GM23338 (cell line): ENCODE data around the gene PGAM1. TPM values are rescaled to one million over a fixed set of nuclear protein-coding genes. Genes with fewer than 3 reads are reported as not detected.
"Not testable (repeated sequence)": the region's sequence is repeated elsewhere in the genome, so short reads cannot be mapped to it uniquely, and the experiment has no call there.

Experiments
- ATAC-seq: fragments of 200-7000 bp; cut with Tn5 transposase; 3 replicates; pipeline ENCODE4 v1.9.1; 2020
- DNase-seq: peaks from one replicate; pipeline ENCODE4 v3.0.0-alpha.2; 2015; ENCODE audit warnings: low spot score
- H2AFZ ChIP-seq: fragments of 200-600 bp; sonication (generic); 2 replicates; pipeline ENCODE4 v1.8.0; 2016; ENCODE audit warnings: antibody characterized with exemption, mild to moderate bottlenecking, moderate library complexity
- H3F3A ChIP-seq: fragments of 200-600 bp; sonication (generic); replicated peaks from 2 replicates; pipeline ENCODE4 v1.8.0; 2017; ENCODE audit warnings: antibody characterized with exemption, mixed run types, low read depth
- H3K27ac ChIP-seq: fragments of 200-600 bp; sonication (generic); 2 replicates; pipeline ENCODE4 v1.6.1; 2016; ENCODE audit warnings: low read depth
- H3K27me3 ChIP-seq: fragments of 200-600 bp; sonication (generic); 2 replicates; pipeline ENCODE4 v1.8.0; 2016; ENCODE audit warnings: mild to moderate bottlenecking, mixed run types, moderate library complexity; ENCODE audit not compliant: insufficient read depth
- H3K36me3 ChIP-seq: fragments of 200-600 bp; sonication (generic); 2 replicates; pipeline ENCODE4 v1.8.0; 2016; ENCODE audit warnings: mild to moderate bottlenecking; ENCODE audit not compliant: insufficient read depth
- H3K4me1 ChIP-seq: fragments of 200-600 bp; sonication (generic); 2 replicates; pipeline ENCODE4 v1.8.0; 2016; ENCODE audit warnings: mild to moderate bottlenecking, moderate library complexity; ENCODE audit not compliant: insufficient read depth
- H3K4me2 ChIP-seq: fragments of 200-600 bp; sonication (generic); 2 replicates; pipeline ENCODE4 v1.7.1; 2017; ENCODE audit warnings: mixed run types
- H3K4me3 ChIP-seq: fragments of 200-600 bp; sonication (generic); 2 replicates; pipeline ENCODE4 v1.6.1; 2016; ENCODE audit warnings: mixed run types
- H3K79me2 ChIP-seq: fragments of 200-600 bp; sonication (generic); replicated peaks from 2 replicates; pipeline ENCODE4 v1.8.0; 2017; ENCODE audit warnings: mild to moderate bottlenecking; ENCODE audit not compliant: insufficient read depth
- H3K9me2 ChIP-seq: fragments of 200-600 bp; sonication (generic); 2 replicates; pipeline ENCODE4 v1.8.0; 2017; ENCODE audit not compliant: insufficient read depth
- H4K20me1 ChIP-seq: fragments of 200-600 bp; sonication (generic); replicated peaks from 2 replicates; pipeline ENCODE4 v1.8.0; 2017; ENCODE audit warnings: mild to moderate bottlenecking; ENCODE audit not compliant: insufficient read depth
- H3K27ac Mint-ChIP-seq: 2 replicates; pipeline ENCODE4 v1.8.0; 2020; ENCODE audit warnings: inconsistent platforms, mild to moderate bottlenecking, moderate library complexity, mixed read lengths
- H3K27me3 Mint-ChIP-seq: 3 replicates; pipeline ENCODE4 v1.8.0; 2022; ENCODE audit warnings: low read depth, mild to moderate bottlenecking, moderate library complexity, mixed read lengths, inconsistent platforms; ENCODE audit not compliant: insufficient read depth, poor library complexity
- H3K36me3 Mint-ChIP-seq: 3 replicates; pipeline ENCODE4 v1.8.0; 2021; ENCODE audit warnings: low read depth, mild to moderate bottlenecking, inconsistent platforms, moderate library complexity, mixed read lengths
- H3K4me1 Mint-ChIP-seq: 3 replicates; pipeline ENCODE4 v1.8.0; 2020; ENCODE audit warnings: mild to moderate bottlenecking, inconsistent platforms, mixed read lengths
- H3K4me3 Mint-ChIP-seq: 3 replicates; pipeline ENCODE4 v1.8.0; 2021; ENCODE audit warnings: moderate library complexity, mild to moderate bottlenecking, inconsistent platforms, mixed read lengths
- H3K9me3 Mint-ChIP-seq: 3 replicates; pipeline ENCODE4 v1.8.0; 2020; ENCODE audit warnings: moderate library complexity, mild to moderate bottlenecking, inconsistent platforms, mixed read lengths
- CTCF ChIP-seq, 2 experiments: fragments of 200-600 bp in 1 of 2; sonication (generic) in 1 of 2; conservative IDR thresholded peaks; 2 replicates each; pipeline versions ENCODE4 v1.5.1 to v1.6.1; 2016 to 2017; ENCODE audit warnings: antibody characterized with exemption in 2 of 2, low read depth in 2 of 2, mild to moderate bottlenecking in 2 of 2, moderate library complexity in 1 of 2
- REST ChIP-seq: IDR thresholded peaks from one replicate; pipeline ENCODE4 v1.6.1; 2018; ENCODE audit warnings: antibody characterized with exemption; ENCODE audit not compliant: unreplicated experiment
- ZNF114 ChIP-seq: fragments of 250-450 bp; sonication (Bioruptor Pico); IDR thresholded peaks from 2 replicates; pipeline ENCODE4 v1.5.0; 2020; ENCODE audit warnings: mild to moderate bottlenecking, moderate library complexity
- polyA plus RNA-seq: library from polyadenylated mRNA; unstranded; fragments of >200 nt; fragmentation: Nextera tagmentation; extraction: Ambion mirVana; gene quantifications from 2 replicates; pipeline ENCODE4 v1.2.1, GENCODE V29; 2016
- total RNA-seq: library from RNA; depleted of rRNA; stranded (reverse); fragments of >200 nt; shearing (Covaris generic); gene quantifications from 2 replicates; pipeline ENCODE4 v1.2.3, GENCODE V29; 2014

The PGAM1 gene
- total and polyA plus RNA-seq, 2 experiments from 2014 or later = 497 to 930 TPM

- ATAC-seq (no peak), DNase-seq (no peak)
- Histone ChIP-seq H3K4me2 (no peak overlapping the region), H3K9me2 (no peaks in the 10 kb centered on the region), H3F3A (peaks cover 13% of the 10 kb centered on the region; the same call in 1 of the 2 replicates), H3K4me3 (no peak overlapping the region), H3K27me3 (no peaks in the 10 kb centered on the region), H3K79me2 (no peaks in the 10 kb centered on the region), H3K36me3 (no peaks in the 10 kb centered on the region), H2AFZ (no peak overlapping the region), H3K27ac (no peak overlapping the region), H4K20me1 (no peaks in the 10 kb centered on the region), H3K4me1 (no peaks in the 10 kb centered on the region; the same call in 1 of the 2 replicates)
- Mint-ChIP-seq H3K36me3 (no peaks in the 10 kb centered on the region), H3K27me3 (peaks cover 3% of the 10 kb centered on the region), H3K4me3 (no peak overlapping the region), H3K9me3 (no peaks in the 10 kb centered on the region), H3K27ac (no peak overlapping the region), H3K4me1 (no peaks in the 10 kb centered on the region; the same call in 2 of the 3 replicates)
- TF ChIP-seq CTCF (conservative IDR thresholded peaks at IDR 0.05; ENCODE audit: low read depth in 2 of 2) (no peak), ZNF114 (CRISPR knock-in tag) (no peak)
These were observed 19.9 kb upstream of the PGAM1 start for GRCh38 chr10:97406064-97406463.

DNA sequence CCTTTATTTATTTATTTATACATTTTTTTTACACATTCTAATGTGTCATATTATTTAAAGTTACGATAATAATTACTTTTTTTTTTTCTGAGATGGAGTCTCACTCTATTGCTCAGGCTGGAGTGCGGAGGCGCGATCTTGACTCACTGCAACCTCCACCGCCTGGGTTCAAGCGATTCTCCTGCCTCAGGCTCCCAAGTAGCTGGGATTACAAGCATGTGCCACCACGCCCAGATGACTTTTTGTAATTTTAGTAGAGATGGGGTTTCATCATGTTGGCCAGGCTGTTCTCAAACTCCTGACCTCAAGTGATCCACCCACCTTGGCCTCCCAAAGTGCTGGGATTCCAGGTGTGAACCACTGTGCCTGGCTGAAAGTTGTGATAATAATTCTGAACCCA lies 19.5 kb upstream of the PGAM1 start:
- H4K20me1 ChIP-seq, H3K4me1 Mint-ChIP-seq, ATAC-seq, H3K27me3 Mint-ChIP-seq, H3K4me3 Mint-ChIP-seq, H3K4me1 ChIP-seq, H3K9me2 ChIP-seq, H3K4me2 ChIP-seq, H3K79me2 ChIP-seq, H3K27ac ChIP-seq, DNase-seq, H3K27me3 ChIP-seq, H3K9me3 Mint-ChIP-seq, H3K36me3 Mint-ChIP-seq, H3K4me3 ChIP-seq, H3K27ac Mint-ChIP-seq, H3K36me3 ChIP-seq: not testable (repeated sequence)
- Histone ChIP-seq H3F3A (peaks cover 13% of the 10 kb centered on the region; the same call in 1 of the 2 replicates), H2AFZ (peak overlapping the region; percentile 74; the same call in 1 of the 2 replicates)

DNA sequence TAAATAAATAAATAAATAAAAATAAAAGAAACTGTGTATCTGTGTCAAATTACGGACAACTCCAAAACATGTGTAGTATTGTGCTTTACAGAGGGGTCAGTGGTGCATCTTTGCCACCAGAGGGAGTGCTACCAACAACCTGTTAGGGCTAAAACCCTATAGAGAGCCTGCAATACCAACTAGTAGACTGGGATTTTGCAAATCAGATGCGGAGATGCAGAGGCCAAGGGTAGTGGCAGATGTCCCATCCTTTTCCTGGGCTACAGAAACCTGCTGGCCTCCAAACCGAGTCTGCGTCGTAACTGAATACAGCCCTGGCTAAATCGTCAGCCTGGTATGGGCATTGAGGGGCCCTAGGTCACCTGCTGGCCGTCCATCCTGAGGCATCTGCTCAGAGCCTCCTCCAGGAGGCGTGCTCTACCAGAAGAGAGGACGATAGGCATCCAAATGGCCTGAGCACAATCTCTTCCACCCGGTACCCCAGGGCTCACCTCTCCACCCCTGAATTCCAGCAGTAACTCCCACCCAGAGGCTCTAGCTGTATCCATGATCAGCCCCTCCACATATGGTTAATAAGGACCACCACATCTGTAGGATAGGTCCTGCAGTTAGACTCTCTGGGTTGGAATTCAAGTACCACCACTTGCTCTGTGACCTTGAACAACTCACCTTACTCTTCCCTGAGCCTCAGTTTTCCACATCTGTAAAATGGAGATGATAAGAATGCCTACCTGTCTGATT lies 18.6 kb upstream of the PGAM1 start:
- TF ChIP-seq REST (no peak), CTCF (conservative IDR thresholded peaks at IDR 0.05; ENCODE audit: low read depth in 2 of 2) (peak; percentile 86 to 96)
- Histone ChIP-seq H3K4me3 (peak overlapping the region; percentile 60), H4K20me1 (no peaks in the 10 kb centered on the region), H3K4me2 (peak overlapping the region; percentile 80), H3K27me3 (no peaks in the 10 kb centered on the region), H2AFZ (peak overlapping the region; percentile 93), H3K4me1 (no peaks in the 10 kb centered on the region; the same call in 1 of the 2 replicates), H3F3A (peaks cover 13% of the 10 kb centered on the region; the same call in 1 of the 2 replicates), H3K79me2 (no peaks in the 10 kb centered on the region), H3K27ac (peak overlapping the region; percentile 18; the same call in 1 of the 2 replicates), H3K9me2 (no peaks in the 10 kb centered on the region), H3K36me3 (no peaks in the 10 kb centered on the region)
- no peaks in the 10 kb centered on the region for H3K36me3 Mint-ChIP-seq
- H3K27ac Mint-ChIP-seq = 0 out of 2 replicates have a peak overlapping the region, but pooled peaks have one; percentile 71
- H3K9me3 Mint-ChIP-seq = no peaks in the 10 kb centered on the region
- peak; percentile 98 for ATAC-seq
- peak overlapping the region; percentile 62 for H3K4me3 Mint-ChIP-seq
- H3K4me1 Mint-ChIP-seq = no peaks in the 10 kb centered on the region
- DNase-seq = peak; percentile 90
- H3K27me3 Mint-ChIP-seq = peaks cover 2% of the 10 kb centered on the region
